GM21390 (cell line): Measurements from ENCODE around the gene BASP1.
A peak's percentile ranks its signal among the peaks of the same experiment; 100 is the strongest.

Experiments
- ATAC-seq: cut with Tn5 transposase; IDR thresholded peaks from one replicate; pipeline ENCODE4 v1.9.1; 2021; ENCODE audit not compliant: unreplicated experiment

The BASP1 gene

DNA sequence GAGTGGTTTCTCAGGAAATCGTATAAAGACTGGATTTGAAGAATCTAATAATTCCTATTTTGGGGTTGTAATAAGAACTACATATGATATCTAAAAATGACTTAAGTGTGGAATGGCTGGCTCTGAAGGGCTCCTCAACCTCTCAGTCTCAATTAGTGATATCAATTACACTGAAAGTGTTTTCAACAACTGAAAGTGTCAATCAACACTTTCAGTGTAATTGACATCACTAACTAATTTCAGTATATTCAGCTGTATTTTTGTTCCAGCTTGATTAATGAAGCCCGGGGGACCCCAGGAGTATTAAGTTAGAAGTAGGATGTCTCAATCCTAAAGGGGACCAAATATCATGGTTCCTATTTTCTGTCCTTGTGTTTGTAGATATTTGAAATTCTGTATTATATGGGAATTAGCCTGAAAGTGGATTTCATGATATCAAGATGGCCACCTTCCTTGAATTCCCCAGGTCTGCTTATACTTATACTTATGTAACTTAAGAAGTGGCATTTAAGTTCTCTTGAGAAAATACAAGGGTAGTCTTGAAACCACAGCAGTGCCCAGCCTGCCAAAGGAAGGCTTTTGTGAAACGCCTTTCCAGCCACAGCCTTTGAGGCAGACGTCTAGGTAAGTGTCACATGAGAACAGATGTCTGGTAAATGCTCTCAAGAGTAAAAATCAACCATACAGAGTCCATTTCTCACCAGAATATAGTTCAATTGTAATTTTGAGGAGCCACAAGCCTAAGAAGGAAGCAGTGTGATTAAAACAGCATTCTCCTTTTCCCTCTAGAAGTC lies 4.6 kb downstream of the BASP1 start:
- peak; percentile 23 for ATAC-seq

DNA sequence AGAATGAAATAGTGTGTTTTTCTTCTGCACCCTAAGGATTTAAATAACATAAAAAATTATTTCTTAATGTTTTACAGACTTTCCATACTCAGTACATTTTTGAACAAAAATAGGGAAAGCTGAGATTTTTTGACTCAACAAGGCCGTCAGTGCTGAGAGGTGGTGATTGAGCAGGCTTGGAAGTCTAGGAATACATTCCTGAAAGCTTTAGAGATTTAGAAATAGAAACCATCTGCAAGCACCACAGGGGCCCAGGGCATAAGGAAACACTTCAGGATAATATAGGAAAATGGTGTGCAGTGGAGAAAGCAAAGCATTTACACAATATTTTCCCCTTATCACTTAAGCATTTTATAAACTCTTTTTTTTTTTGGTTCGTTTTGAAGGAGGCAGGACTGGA lies 5.2 kb downstream of the BASP1 start:
- ATAC-seq = no peak

DNA sequence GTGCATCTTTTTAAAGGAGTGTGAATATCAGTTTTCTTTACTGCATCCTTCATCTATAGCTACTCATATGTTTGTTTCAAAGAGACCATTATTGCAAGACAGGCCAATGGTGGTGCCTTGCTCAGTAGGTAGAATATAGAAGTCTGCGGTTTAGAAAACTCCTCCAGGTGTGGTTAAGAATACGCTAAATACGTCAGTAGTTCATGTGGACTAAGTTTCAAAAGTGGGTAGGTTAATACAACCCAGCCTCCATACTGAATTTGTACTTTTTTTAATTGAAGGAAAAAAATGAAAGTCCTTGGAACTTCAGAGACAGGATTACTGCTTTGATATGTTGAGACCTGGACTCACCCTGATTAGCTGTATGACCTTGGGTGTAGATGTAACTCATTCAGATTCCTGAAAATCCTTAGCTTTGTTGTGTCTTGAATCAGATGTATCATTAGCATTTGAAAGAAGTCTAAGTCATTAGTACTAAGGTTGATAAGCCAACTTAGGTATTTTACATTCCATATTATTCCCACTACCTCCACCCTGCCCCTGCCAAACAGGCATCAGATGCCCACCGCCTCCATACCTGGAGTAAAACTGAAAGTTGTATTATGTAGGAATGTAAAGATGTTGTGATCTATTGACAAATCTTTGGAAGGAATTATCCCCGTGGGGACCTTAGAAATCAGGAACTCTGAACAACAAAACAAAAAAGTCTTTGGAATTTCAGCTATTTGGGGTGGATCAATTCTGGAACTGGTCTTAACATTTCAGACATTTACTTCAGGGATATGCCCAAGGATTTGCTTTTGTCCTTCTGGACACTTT lies 6.1 kb downstream of the BASP1 start:
- ATAC-seq = peak; percentile 38

GRCh38 chr5:17224858-17225511 lies 7.6 kb downstream of the BASP1 start:
- peak; percentile 40 for ATAC-seq

GRCh38 chr5:17225520-17225919 lies 8.1 kb downstream of the BASP1 start:
- no peak for ATAC-seq

- ATAC-seq = no peak
Measured at GRCh38 chr5:17227868-17228267, 10.4 kb downstream of the BASP1 start.

GRCh38 chr5:17228821-17229291 lies 11.4 kb downstream of the BASP1 start:
- ATAC-seq = peak; percentile 61

GRCh38 chr5:17229313-17229712 lies 11.9 kb downstream of the BASP1 start:
- peak; percentile 35 for ATAC-seq

DNA sequence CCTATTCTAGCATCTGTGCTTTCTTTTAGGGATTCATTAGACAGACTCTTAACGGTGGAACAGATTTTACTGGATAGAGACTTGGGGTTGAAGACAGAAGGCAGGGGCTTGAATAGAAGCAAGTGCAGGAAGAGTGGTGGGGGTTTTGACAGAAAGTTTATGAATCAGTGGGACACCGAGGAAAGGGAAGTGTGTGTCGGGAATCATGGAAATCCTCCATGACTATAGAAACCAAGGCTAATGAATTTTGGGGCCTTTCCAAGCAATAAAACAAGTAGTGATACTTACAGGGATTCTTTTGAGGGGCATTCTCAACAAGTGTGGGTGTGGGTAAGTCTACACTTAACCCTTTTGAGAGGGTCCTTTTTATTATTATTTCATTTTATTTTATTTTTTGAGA lies 12.8 kb downstream of the BASP1 start:
- ATAC-seq = no peak

GRCh38 chr5:17230808-17231525 lies 13.5 kb downstream of the BASP1 start:
- no peak for ATAC-seq

- ATAC-seq = no peak
Measured at GRCh38 chr5:17232405-17232804, 15.0 kb downstream of the BASP1 start.

- ATAC-seq = no peak
Measured at GRCh38 chr5:17233488-17233887, 16.1 kb downstream of the BASP1 start.

DNA sequence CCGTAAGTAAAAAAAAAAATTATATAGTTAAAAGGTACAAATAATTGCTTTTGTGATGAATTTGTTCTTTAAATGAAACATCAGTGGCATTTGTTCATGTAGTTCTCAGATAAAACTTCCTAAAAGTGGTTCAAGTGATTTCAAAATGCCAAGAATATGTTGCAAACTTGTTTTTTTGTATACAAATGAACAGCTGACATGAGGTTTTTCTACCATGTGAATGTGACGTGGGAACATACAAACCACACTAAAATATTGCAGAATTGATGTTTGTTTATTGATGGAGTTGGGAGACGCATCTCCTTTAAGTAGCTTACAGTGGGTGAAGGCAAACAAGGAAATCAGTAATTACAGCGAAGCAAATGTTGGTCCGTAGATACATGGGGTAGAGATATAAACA lies 16.9 kb downstream of the BASP1 start:
- ATAC-seq = no peak

GRCh38 chr5:17235731-17236330 lies 18.4 kb downstream of the BASP1 start:
- no peak for ATAC-seq

DNA sequence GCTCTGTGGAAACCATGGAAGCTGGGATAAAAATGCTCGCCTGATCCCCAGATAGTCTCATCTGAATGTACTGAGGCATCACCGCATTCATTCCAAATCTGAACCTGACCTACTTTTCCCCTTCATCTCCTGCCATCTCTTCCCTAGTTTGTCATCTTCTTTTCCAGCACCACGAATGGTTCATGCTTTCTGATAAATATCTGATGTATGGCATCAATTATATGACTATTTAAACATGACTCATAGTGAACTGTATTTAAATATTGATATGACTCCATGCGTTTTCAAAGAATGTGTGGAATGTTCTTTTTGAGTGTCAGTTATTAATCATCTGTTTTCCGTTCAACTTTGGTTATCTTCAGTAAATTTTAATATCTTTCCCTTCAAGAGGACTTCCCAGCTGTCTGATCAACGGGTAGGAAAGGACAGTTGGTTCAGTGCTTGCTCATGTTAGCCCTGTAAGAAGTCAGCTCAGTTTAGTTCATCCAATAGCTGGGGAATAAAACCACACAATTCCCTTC lies 21.1 kb downstream of the BASP1 start:
- ATAC-seq = no peak

DNA sequence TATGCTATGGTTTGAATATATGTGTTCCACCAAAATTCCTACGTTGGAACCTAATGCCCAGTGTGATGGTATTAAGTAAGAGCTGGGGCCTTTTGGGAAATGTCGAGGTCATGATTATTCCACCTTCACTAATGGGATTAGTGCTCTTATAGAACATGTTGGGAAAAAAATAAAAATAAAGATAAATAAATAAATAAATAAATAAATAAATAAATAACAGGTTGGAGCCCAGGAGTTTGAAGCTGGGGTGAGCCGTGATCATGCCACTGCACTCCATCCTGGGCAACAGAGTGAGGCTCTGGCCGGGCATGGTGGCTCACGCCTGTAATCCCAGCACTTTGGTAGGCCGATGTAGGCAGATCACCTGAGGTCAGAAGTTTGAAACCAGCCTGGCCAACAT lies 22.5 kb downstream of the BASP1 start:
- no peak for ATAC-seq

DNA sequence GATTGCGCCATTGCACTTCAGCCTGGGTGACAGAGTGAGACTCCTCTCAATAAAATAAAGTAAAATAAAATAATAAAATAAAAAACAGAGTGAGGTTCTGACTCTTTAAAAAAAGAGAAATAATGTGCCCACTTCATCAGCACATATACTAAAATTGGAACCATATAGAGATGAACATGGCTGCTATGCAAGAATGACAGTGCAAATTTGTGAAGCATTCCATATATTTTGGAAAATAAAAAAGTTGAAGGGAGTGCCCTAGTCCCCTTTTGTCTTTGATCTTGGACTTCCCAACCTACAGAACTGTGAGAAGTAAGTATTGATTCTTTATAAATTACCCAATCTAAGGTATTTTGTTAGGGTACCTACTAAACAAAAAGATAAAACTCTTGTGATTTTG lies 23.1 kb downstream of the BASP1 start:
- no peak for ATAC-seq

DNA sequence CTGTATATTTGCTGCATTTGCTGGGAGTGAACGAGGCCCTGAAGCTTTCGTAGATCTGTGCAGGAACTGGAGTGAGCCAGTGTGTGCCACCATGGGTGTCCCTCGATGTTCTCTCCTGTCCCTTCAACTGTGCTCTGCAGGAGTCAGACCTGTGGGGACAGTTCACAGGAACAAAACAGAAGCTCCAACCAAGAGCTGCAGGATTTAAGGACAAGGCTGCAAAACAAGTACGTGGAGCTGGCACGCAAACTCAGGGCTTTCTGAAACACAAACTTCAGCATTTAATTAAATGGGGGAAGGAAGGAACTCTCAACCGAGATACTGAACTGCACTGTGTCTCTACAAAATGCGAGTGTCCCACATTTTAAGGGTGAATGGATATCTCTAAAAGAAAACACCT lies 24.2 kb downstream of the BASP1 start:
- no peak for ATAC-seq

GRCh38 chr5:17243287-17244063 lies 26.0 kb downstream of the BASP1 start:
- ATAC-seq = no peak
